IPS-20b (cell line): ENCODE results near the gene MMP2.

Experiments
- H3K27ac ChIP-seq: one replicate; pipeline ENCODE4 v1.5.1; 2013; ENCODE audit warnings: low read length
- H3K27me3 ChIP-seq: 2 replicates; pipeline ENCODE4 v1.6.1; 2013; ENCODE audit warnings: mild to moderate bottlenecking, low read length, inconsistent platforms; ENCODE audit not compliant: insufficient read depth
- H3K36me3 ChIP-seq: 2 replicates; pipeline ENCODE4 v1.6.1; 2013; ENCODE audit warnings: low read depth, mild to moderate bottlenecking, inconsistent platforms, low read length, moderate library complexity; ENCODE audit not compliant: insufficient read depth
- H3K4me1 ChIP-seq: 2 replicates; pipeline ENCODE4 v1.6.1; 2013; ENCODE audit warnings: mild to moderate bottlenecking, control low read depth, inconsistent platforms, low read length, moderate library complexity; ENCODE audit not compliant: insufficient read depth
- H3K4me3 ChIP-seq: 2 replicates; pipeline ENCODE4 v1.5.1; 2013; ENCODE audit warnings: mild to moderate bottlenecking, low read length, inconsistent platforms
- H3K9ac ChIP-seq: 2 replicates; pipeline ENCODE4 v1.6.1; 2013; ENCODE audit warnings: low read depth, mild to moderate bottlenecking, inconsistent platforms, low read length, moderate library complexity
- H3K9me3 ChIP-seq: 2 replicates; pipeline ENCODE4 v1.6.1; 2013; ENCODE audit warnings: mild to moderate bottlenecking, low read depth, low read length, inconsistent platforms; ENCODE audit not compliant: insufficient read depth

The MMP2 gene

GRCh38 chr16:55447231-55447630 is 31.8 kb upstream of the MMP2 start:
- Histone ChIP-seq H3K27me3 (no peaks in the 10 kb centered on the region), H3K4me1 (no peaks in the 10 kb centered on the region), H3K36me3 (no peaks in the 10 kb centered on the region), H3K27ac (no peak overlapping the region), H3K9ac (no peak overlapping the region), H3K4me3 (no peak overlapping the region), H3K9me3 (no peaks in the 10 kb centered on the region)

GRCh38 chr16:55452996-55453395 is 26.0 kb upstream of the MMP2 start:
- no peaks in the 10 kb centered on the region for H3K9me3 ChIP-seq
- no peaks in the 10 kb centered on the region for H3K4me1 ChIP-seq
- H3K27ac ChIP-seq, result no peak overlapping the region
- H3K36me3 ChIP-seq, result no peaks in the 10 kb centered on the region
- no peak overlapping the region for H3K4me3 ChIP-seq
- no peak overlapping the region for H3K9ac ChIP-seq
- no peaks in the 10 kb centered on the region for H3K27me3 ChIP-seq

GRCh38 chr16:55453909-55454308 is 25.1 kb upstream of the MMP2 start:
- Histone ChIP-seq H3K36me3 (no peaks in the 10 kb centered on the region), H3K9ac (no peak overlapping the region), H3K27me3 (no peaks in the 10 kb centered on the region), H3K4me3 (no peak overlapping the region), H3K4me1 (no peaks in the 10 kb centered on the region), H3K9me3 (no peaks in the 10 kb centered on the region), H3K27ac (no peak overlapping the region)

- Histone ChIP-seq H3K27me3 (no peaks in the 10 kb centered on the region), H3K27ac (no peak overlapping the region), H3K9ac (no peak overlapping the region), H3K4me1 (no peaks in the 10 kb centered on the region), H3K4me3 (no peak overlapping the region), H3K36me3 (no peaks in the 10 kb centered on the region), H3K9me3 (no peaks in the 10 kb centered on the region)
Measured at GRCh38 chr16:55454861-55455260, 24.1 kb upstream of the MMP2 start.

- no peaks in the 10 kb centered on the region for H3K36me3 ChIP-seq
Measured at GRCh38 chr16:55462241-55462640, 16.8 kb upstream of the MMP2 start.

GRCh38 chr16:55464375-55464774 is 14.6 kb upstream of the MMP2 start:
- H3K27ac ChIP-seq, result no peak overlapping the region

More at GRCh38 chr16:55462241-55462640, 16.8 kb upstream of the MMP2 start:
- Histone ChIP-seq H3K9me3 (no peaks in the 10 kb centered on the region), H3K27me3 (no peaks in the 10 kb centered on the region), H3K4me1 (no peaks in the 10 kb centered on the region), H3K27ac (no peak overlapping the region), H3K4me3 (no peak overlapping the region), H3K9ac (no peak overlapping the region)

GRCh38 chr16:55465077-55465896 is 13.7 kb upstream of the MMP2 start:
- Histone ChIP-seq H3K27me3 (peaks cover 5% of the 10 kb centered on the region; the same call in 1 of the 2 replicates), H3K27ac (no peak overlapping the region), H3K36me3 (no peaks in the 10 kb centered on the region), H3K9ac (no peak overlapping the region), H3K4me3 (no peak overlapping the region), H3K9me3 (no peaks in the 10 kb centered on the region), H3K4me1 (no peaks in the 10 kb centered on the region)

More at GRCh38 chr16:55464375-55464774, 14.6 kb upstream of the MMP2 start:
- no peak overlapping the region for H3K9ac ChIP-seq
- no peak overlapping the region for H3K4me3 ChIP-seq
- H3K4me1 ChIP-seq, result no peaks in the 10 kb centered on the region
- H3K27me3 ChIP-seq, result peaks cover 5% of the 10 kb centered on the region; the same call in 1 of the 2 replicates
- H3K9me3 ChIP-seq, result no peaks in the 10 kb centered on the region
- no peaks in the 10 kb centered on the region for H3K36me3 ChIP-seq

GRCh38 chr16:55466209-55466608 is 12.8 kb upstream of the MMP2 start:
- H3K27ac ChIP-seq, result no peak overlapping the region
- H3K27me3 ChIP-seq, result peaks cover 9% of the 10 kb centered on the region; the same call in 1 of the 2 replicates
- 0 out of 2 replicates have a peak, but pooled peaks cover 3% of the 10 kb centered on the region for H3K4me1 ChIP-seq
- H3K4me3 ChIP-seq, result no peak overlapping the region
- no peaks in the 10 kb centered on the region for H3K9me3 ChIP-seq
- no peak overlapping the region for H3K9ac ChIP-seq
- H3K36me3 ChIP-seq, result no peaks in the 10 kb centered on the region

GRCh38 chr16:55467898-55468297 is 11.1 kb upstream of the MMP2 start:
- H3K4me3 ChIP-seq, result no peak overlapping the region
- H3K9ac ChIP-seq, result no peak overlapping the region
- no peaks in the 10 kb centered on the region for H3K9me3 ChIP-seq
- H3K27me3 ChIP-seq, result peaks cover 15% of the 10 kb centered on the region; the same call in 1 of the 2 replicates
- 0 out of 2 replicates have a peak, but pooled peaks cover 3% of the 10 kb centered on the region for H3K4me1 ChIP-seq
- no peak overlapping the region for H3K27ac ChIP-seq
- H3K36me3 ChIP-seq, result no peaks in the 10 kb centered on the region

GRCh38 chr16:55468352-55468990 is 10.5 kb upstream of the MMP2 start:
- Histone ChIP-seq H3K27ac (no peak overlapping the region), H3K36me3 (no peaks in the 10 kb centered on the region), H3K27me3 (peaks cover 15% of the 10 kb centered on the region; the same call in 1 of the 2 replicates), H3K4me1 (0 out of 2 replicates have a peak, but pooled peaks cover 3% of the 10 kb centered on the region), H3K4me3 (no peak overlapping the region), H3K9ac (no peak overlapping the region), H3K9me3 (no peaks in the 10 kb centered on the region)

GRCh38 chr16:55469821-55470532 is 9.0 kb upstream of the MMP2 start:
- H3K36me3 ChIP-seq, result no peaks in the 10 kb centered on the region
- no peak overlapping the region for H3K4me3 ChIP-seq
- H3K9ac ChIP-seq, result no peak overlapping the region
- 0 out of 2 replicates have a peak, but pooled peaks cover 6% of the 10 kb centered on the region for H3K4me1 ChIP-seq
- H3K9me3 ChIP-seq, result no peaks in the 10 kb centered on the region
- H3K27ac ChIP-seq, result no peak overlapping the region
- peaks cover 15% of the 10 kb centered on the region; the same call in 1 of the 2 replicates for H3K27me3 ChIP-seq
